Measurements from ENCODE around the gene GPR31. TPM values are rescaled to one million over a fixed set of nuclear protein-coding genes. Genes with fewer than 3 reads are reported as not detected.
"Not testable (repeated sequence)": the region's sequence is repeated elsewhere in the genome, so short reads cannot be mapped to it uniquely, and the experiment has no call there.

The GPR31 gene
- total RNA-seq (2014; rRNA removed; shearing (Covaris generic)): not detected in 2 replicates

DNA sequence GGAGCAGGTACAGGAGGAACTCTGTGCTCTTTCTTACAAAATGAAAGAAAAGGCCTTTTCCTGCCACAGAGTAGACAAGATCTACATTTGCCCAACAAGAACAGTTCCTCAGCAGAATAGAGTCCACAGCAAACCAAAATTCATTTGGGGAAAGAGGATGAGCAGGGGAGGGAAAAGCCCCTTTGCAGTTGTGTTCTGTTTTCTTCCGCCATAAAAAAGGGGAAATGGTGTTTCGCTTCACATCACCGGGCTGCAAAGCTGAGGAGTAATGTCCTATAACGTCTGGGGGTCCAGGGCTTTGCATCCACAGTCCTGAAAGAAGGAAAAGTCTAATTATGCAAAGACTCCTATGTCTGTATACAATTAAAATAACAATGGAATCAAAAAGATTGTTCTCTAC lies at the start of gene GPR31:
GPR31 (minus strand) TSS at position 118 of the 400 bp plus-strand sequence. CDS start 149 bp downstream, outside the sequence.
- no peak for DNase-seq (ENCODE audit: low spot score)

DNA sequence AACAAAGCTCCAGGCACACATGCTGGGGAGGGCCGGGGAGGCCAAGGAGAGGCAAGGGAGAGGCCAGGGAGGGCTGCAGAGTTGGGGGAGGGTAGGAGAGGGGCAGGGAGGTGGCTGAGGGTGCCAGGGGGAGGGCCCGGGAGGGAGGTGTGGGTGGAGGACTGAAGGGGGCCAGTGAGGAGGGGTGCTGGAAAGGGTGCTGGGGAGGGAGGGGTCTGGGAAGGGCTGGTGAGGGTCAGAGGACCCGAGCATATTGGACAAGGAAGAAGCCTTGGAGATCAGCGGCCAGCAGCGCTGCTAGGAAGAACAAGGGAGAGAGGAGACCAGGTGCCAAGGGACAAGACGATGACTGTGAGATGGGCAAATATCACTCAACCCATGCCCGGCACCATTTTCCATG lies 49.7 kb upstream of the GPR31 start:
- DNase-seq (ENCODE audit: low spot score): no peak

DNA sequence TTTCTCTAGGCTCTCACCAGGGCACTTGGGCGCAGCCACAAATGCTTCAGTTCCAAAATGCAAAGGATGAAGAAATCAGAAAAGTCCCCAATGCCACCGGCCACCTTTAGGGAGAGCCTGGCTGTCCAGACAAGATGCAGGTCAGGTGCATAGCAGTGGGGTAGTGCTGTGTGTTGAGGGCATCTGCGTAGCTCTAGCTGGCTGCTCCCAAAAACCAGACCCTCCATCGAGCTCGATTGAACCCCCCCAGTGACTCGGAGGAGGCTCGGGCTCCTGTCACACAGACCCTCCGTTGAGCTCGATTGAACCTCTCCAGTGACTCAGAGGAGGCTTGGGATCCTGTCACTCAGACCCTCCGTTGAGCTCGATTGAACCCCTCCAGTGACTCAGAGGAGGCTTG lies 47.5 kb upstream of the GPR31 start:
- DNase-seq (ENCODE audit: low spot score): not testable (repeated sequence)

GRCh38 chr6:167204059-167204348 lies 46.2 kb upstream of the GPR31 start:
- peak; percentile 60 for DNase-seq (ENCODE audit: low spot score)

- peak; percentile 13 for DNase-seq (ENCODE audit: low spot score)
Measured at GRCh38 chr6:167203261-167204058, 45.7 kb upstream of the GPR31 start.

GRCh38 chr6:167202613-167203012 lies 44.8 kb upstream of the GPR31 start:
- not testable (repeated sequence) for DNase-seq (ENCODE audit: low spot score)

DNA sequence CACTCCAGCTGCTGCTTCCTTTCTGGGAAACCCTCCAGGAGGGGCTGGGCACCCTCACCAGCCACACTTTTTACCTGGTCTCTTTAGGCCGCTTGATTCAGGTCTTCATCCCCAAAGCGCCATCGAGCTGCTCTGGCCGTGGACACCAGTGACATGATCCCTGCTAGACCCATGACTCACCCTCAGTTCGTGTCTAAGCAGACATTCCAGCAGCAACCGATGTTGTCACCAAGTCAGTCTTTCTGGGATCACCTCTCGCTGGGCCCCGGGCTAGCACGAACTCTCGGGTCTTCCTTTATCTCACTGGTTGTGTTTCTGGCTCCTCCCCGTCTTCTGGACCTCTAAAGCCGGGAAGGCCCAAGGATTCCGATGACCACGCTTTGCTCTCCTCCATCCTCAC lies 43.0 kb upstream of the GPR31 start:
- no peak for DNase-seq (ENCODE audit: low spot score)

- DNase-seq (ENCODE audit: low spot score): not testable (repeated sequence)
Measured at GRCh38 chr6:167195941-167196610, 38.3 kb upstream of the GPR31 start.

GRCh38 chr6:167193515-167194125 lies 35.8 kb upstream of the GPR31 start:
- DNase-seq (ENCODE audit: low spot score): not testable (repeated sequence)

GRCh38 chr6:167191043-167191583 lies 33.3 kb upstream of the GPR31 start:
- not testable (repeated sequence) for DNase-seq (ENCODE audit: low spot score)

DNA sequence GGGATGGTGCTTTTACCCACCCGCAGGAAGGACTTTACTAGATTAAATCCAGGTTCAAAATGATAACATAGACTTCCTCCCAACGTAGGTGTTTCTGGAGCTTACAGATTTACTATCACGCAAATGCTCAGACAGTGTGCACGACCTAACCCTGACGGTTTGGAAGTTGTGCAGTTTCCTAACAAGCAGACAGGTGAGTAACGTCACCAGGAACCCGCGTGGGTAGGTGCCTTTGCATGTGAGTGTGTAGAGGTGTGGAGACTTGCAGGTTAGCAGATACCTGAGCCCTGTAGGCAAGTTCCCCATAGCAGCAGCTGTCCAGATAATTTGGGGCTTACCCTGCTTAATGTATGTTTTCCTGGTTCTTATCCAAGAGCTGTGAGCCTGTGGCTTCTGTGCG lies 29.5 kb upstream of the GPR31 start:
- not testable (repeated sequence) for DNase-seq (ENCODE audit: low spot score)

DNA sequence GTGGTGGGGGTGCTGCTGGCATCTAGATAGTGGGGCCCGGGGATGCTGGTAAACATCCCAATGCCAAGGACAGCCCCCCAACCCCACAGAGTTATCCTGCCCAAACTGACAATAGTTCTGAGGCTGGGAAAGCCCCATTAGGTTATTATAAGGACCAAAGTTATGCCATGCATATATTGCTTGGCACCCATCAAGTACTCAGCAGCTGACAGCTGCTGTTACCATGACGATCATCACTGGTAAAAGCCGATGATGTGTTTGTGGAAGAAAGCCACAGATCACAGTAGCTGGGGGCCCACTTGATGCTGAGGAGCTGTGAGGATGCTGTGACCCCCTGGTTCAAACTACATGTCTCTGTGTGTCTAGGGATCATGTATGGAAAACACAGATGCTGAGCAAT lies 27.3 kb upstream of the GPR31 start:
- DNase-seq (ENCODE audit: low spot score): not testable (repeated sequence)

- not testable (repeated sequence) for DNase-seq (ENCODE audit: low spot score)
Measured at GRCh38 chr6:167182913-167183314, 25.1 kb upstream of the GPR31 start.

DNA sequence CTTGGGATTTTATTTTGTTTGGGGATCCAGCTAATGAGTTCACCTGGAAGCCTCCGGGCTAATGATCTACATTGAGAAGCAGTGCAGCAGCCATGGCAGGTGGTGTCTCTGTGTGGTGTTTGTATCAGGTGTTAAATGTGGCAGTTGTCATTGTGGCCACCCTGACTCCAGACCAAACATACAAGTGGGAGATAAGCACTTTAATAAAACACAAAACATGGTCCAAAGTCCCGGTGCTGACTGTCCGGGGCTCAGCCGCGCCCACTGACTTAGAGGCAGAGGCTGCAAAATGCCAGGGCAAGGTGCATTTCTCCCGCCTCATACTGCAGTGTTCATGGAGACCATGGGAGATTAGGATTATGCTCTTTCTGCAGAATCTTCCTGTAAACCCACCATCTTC lies 23.6 kb upstream of the GPR31 start:
- not testable (repeated sequence) for DNase-seq (ENCODE audit: low spot score)

DNA sequence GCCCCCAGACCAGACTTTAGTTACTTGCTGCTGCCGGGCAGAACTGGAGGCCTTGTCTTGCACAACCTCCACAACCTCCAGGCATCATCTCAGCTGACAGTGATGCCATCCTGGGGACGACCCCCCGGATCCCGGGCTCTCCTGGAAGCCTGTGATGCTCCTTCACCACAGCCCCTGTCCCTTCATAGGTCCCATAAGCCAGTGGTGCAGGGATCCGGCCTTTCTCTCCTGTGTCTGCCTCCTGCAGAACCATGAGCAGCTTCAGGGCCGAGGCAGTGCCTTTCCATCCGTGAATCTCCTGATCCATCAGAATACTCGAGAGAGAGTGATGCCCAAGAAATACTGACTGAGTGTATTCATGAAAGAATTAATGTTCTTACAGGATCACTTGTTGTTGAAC lies 22.3 kb upstream of the GPR31 start:
- not testable (repeated sequence) for DNase-seq (ENCODE audit: low spot score)

GRCh38 chr6:167178896-167179655 lies 21.3 kb upstream of the GPR31 start:
- DNase-seq (ENCODE audit: low spot score): not testable (repeated sequence)

- DNase-seq (ENCODE audit: low spot score): not testable (repeated sequence)
Measured at GRCh38 chr6:167177271-167177670, 19.5 kb upstream of the GPR31 start.

DNA sequence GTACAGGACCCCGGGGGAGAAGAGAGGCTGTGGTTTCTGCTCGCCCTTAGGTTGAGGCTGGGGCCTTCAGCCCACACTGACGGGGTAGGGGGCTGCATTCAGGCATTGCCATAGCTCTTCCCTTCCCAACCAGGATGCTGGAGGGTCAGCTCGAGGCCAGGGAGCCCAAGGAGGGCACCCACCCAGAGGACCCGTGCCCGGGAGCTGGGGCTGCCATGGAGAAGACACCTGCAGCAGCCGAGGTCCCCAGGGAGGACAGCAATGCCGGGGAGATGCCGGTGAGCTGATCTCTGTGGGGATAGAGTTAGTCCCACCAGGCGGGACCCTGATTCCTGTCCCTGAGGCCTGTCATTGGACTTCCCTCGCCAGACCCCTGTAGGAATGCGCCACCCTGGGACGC lies 14.2 kb upstream of the GPR31 start:
- not testable (repeated sequence) for DNase-seq (ENCODE audit: low spot score)

DNA sequence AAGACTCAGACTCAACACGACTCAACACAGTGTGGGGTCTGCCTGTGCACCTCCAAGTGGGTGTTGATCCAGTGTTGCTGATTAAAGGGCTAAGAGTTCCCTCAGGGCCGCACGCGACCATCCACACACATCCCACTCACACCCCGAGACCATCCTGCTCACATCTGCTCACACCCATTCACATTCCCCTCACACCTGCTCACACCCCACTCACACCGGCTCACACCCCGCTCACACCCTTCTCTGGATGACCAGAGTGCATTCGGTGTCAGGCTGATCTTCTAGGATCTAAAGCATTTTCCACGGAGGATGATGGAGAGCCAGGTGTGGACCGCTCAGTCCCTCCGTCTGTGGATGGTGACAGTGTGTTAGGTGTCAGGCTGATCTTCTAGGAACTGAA lies 13.5 kb upstream of the GPR31 start:
- not testable (repeated sequence) for DNase-seq (ENCODE audit: low spot score)

GRCh38 chr6:167169867-167170266 lies 12.1 kb upstream of the GPR31 start:
- not testable (repeated sequence) for DNase-seq (ENCODE audit: low spot score)

DNA sequence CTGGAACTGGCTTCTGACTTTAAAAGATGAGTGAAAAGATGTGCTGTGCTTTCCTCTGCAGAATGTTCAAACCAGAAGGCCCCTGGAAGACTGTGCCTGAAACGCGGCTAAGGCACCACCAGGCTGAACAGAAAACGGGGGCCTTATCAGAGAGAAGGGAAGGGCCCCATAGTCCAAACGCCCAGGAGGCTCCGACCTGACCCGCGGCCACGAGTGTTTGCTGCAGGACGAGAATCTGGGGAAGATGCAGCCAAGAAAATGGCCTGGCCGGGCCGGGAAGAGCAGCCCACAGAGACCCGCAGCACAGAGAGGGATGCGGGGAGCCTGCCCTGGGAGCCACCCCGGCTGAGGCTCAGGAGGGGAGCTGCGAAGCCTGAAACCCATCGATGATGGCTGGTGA lies 10.5 kb upstream of the GPR31 start:
- not testable (repeated sequence) for DNase-seq (ENCODE audit: low spot score)

DNA sequence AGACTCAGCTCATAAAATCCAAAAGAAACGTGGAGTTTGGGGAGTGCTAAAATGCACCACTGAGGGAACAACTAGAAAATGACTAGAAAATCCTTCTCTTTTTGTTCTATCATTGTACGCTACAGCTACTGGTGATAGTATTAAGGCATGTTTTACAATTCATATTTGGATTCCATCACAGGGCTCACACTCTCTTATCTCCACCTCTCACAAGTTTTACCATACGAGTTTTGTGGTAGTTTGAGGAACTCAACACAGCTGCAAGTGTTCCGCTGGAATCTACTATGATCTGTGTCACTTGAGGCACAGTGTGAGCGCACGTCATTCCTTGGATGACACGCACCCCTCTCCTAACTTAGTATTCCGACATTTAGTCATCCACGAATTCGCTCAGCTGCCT lies 9.9 kb upstream of the GPR31 start:
- DNase-seq (ENCODE audit: low spot score): not testable (repeated sequence)
